Measurements from ENCODE around the gene ZBTB24.
"Not testable (repeated sequence)": the region's sequence is repeated elsewhere in the genome, so short reads cannot be mapped to it uniquely, and the experiment has no call there.

ZBTB24 gene

GRCh38 chr6:109469591-109470189 is 13.3 kb downstream of the ZBTB24 start:
- no peak for DNase-seq

- DNase-seq, result no peak
Measured at GRCh38 chr6:109467696-109468095, 15.3 kb downstream of the ZBTB24 start.

GRCh38 chr6:109466212-109466923 is 16.7 kb downstream of the ZBTB24 start:
- no peak for DNase-seq

GRCh38 chr6:109465772-109466171 is 17.2 kb downstream of the ZBTB24 start:
- no peak for DNase-seq

- DNase-seq, result no peak
Measured at GRCh38 chr6:109461733-109462526, 21.1 kb downstream of the ZBTB24 start.

GRCh38 chr6:109461205-109461604 is 21.8 kb downstream of the ZBTB24 start:
- not testable (repeated sequence) for DNase-seq

GRCh38 chr6:109460161-109460829 is 22.7 kb downstream of the ZBTB24 start:
- no peak for DNase-seq

- no peak for DNase-seq
Measured at GRCh38 chr6:109458774-109459531, 24.1 kb downstream of the ZBTB24 start.

- DNase-seq, result no peak
Measured at GRCh38 chr6:109457562-109457996, 25.4 kb downstream of the ZBTB24 start.

GRCh38 chr6:109456710-109457561 is 26.1 kb downstream of the ZBTB24 start:
- no peak for DNase-seq

- no peak for DNase-seq
Measured at GRCh38 chr6:109456111-109456583, 26.9 kb downstream of the ZBTB24 start.

GRCh38 chr6:109455437-109456110 is 27.4 kb downstream of the ZBTB24 start, which contains the start of gene MICAL1:
Gene MICAL1, minus strand, starts transcription at chr6:109455772. Its CDS starts 1,576 bp downstream, at chr6:109454196.
- peak; percentile 69 for DNase-seq

GRCh38 chr6:109454496-109455436 is 28.3 kb downstream of the ZBTB24 start:
- peak; percentile 48 for DNase-seq

- DNase-seq, result no peak
Measured at GRCh38 chr6:109453594-109454495, 29.2 kb downstream of the ZBTB24 start.

GRCh38 chr6:109453156-109453555 is 29.9 kb downstream of the ZBTB24 start:
- DNase-seq, result no peak

GRCh38 chr6:109452181-109452580 is 30.8 kb downstream of the ZBTB24 start:
- DNase-seq, result no peak

- DNase-seq, result no peak
Measured at GRCh38 chr6:109451376-109451775, 31.6 kb downstream of the ZBTB24 start.

- DNase-seq, result no peak
Measured at GRCh38 chr6:109450801-109451200, 32.2 kb downstream of the ZBTB24 start.

Measured in effector CD8-positive, alpha-beta T cell (primary cell).